Esophagus muscularis mucosa (tissue), 4 donors: ENCODE measurements around the gene DGKD. TPM values are rescaled to one million over a fixed set of nuclear protein-coding genes. Genes with fewer than 3 reads are reported as not detected.

Experiments used
- DNase-seq: peaks from one replicate; pipeline ENCODE4 v3.0.0-alpha.2; 2017; ENCODE audit errors: extremely low spot score
- H3K27ac ChIP-seq, 4 donors: fragments of 200-600 bp; sonication (generic); replicated peaks in 1 of 4; 1 replicate in 3 of 4; 2 replicates in 1 of 4; pipeline ENCODE4 v1.5.1; 2016 to 2019; ENCODE audit warnings: mild to moderate bottlenecking in 1 of 4
- H3K27me3 ChIP-seq, 4 donors: fragments of 200-600 bp; sonication (generic); one replicate each; pipeline versions ENCODE4 v1.5.1 to v1.6.0; 2016 to 2019
- H3K36me3 ChIP-seq, 4 donors: fragments of 200-600 bp; sonication (generic); one replicate each; pipeline ENCODE4 v1.5.1; 2016 to 2019
- H3K4me1 ChIP-seq, 4 donors: fragments of 200-600 bp; sonication (generic); one replicate each; pipeline ENCODE4 v1.5.1; 2016 to 2019
- H3K4me3 ChIP-seq, 4 donors: fragments of 200-600 bp; sonication (generic); 1 replicate in 2 of 4; 2 replicates in 2 of 4; pipeline ENCODE4 v1.5.1; 2016 to 2019; ENCODE audit warnings: mild to moderate bottlenecking in 4 of 4, moderate library complexity in 1 of 4
- H3K9me3 ChIP-seq, 4 donors: fragments of 200-600 bp; sonication (generic); 1 replicate in 3 of 4; 2 replicates in 1 of 4; pipeline ENCODE4 v1.5.1; 2016 to 2019
- CTCF ChIP-seq, 3 experiments: fragments of 200-600 bp in 2 of 3; fragments of 450-650 bp in 1 of 3; sonication (generic) in 2 of 3; IDR thresholded peaks; one replicate each; pipeline ENCODE4 v1.5.1; 2017 to 2019; ENCODE audit warnings: antibody characterized with exemption in 3 of 3, mild to moderate bottlenecking in 2 of 3, moderate library complexity in 1 of 3
- EP300 ChIP-seq: sonication (generic); formaldehyde crosslinking; IDR thresholded peaks from one replicate; pipeline ENCODE4 v1.6.1; 2017; ENCODE audit warnings: antibody characterized with exemption
- POLR2A ChIP-seq: fragments of 450-650 bp; IDR thresholded peaks from one replicate; pipeline ENCODE4 v1.6.1; 2017; ENCODE audit warnings: antibody characterized with exemption, moderate library complexity, mild to moderate bottlenecking, low read depth
- POLR2AphosphoS5 ChIP-seq, 2 donors: sonication (generic); formaldehyde crosslinking; IDR thresholded peaks; one replicate each; pipeline ENCODE4 v1.6.1; 2017; ENCODE audit warnings: antibody characterized with exemption in 2 of 2
- WGBS: methylation state at CpG from one replicate; pipeline ENCODE4 v1.1.5; 2018; 5-methylcytosine and 5-hydroxymethylcytosine counted together
- intact Hi-C: fragments of 100-400 bp; cut with DNase I; formaldehyde crosslinking; loops from one replicate; pipeline ENCODE4 v1.15.1; 2023
- total RNA-seq, 4 donors: library from RNA; depleted of rRNA; stranded (reverse); fragments of >200 nt; gene quantifications; one replicate each; pipeline versions ENCODE4 v1.1.0 to v1.2.1, GENCODE V29; 2016

DGKD gene
- total RNA-seq, 4 donors from 2014 or later, result 11.6 to 16.1 (median 13.3) TPM

DNA sequence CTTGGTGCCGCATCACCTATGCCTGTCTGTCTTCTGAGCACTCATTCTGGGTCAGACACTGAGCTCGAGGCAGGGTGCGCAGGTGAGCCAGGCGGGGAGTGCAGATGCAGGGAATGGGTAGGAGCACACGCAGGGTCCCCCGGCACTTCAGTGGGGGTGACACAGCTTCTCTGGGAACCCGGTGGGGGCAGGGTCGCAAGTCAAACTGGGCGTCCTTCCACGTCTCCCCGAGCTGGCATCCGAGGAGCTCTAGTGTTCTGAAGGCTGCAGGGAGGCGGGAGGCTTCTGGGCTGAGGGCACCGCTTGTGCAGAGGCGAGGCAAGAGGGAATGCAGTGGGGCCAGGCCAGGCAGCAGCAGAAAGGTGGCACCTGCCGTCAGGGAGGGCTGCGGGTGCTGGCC lies 86.0 kb downstream of the DGKD start:
- Histone ChIP-seq H3K4me3 (no peak overlapping the region), H3K36me3 (peaks cover 8 to 91% (median 68%) of the 10 kb centered on the region in 4 donors), H3K4me1 (peaks cover 8 to 16% (median 14%) of the 10 kb centered on the region in 4 donors), H3K27me3 (no peaks in the 10 kb centered on the region), H3K9me3 (no peaks in the 10 kb centered on the region), H3K27ac (no peak overlapping the region)
- TF ChIP-seq POLR2AphosphoS5 (IDR thresholded peaks at IDR 0.05), result no peak
- no peak for TF ChIP-seq EP300
- TF ChIP-seq POLR2A, result no peak
- TF ChIP-seq CTCF (IDR thresholded peaks at IDR 0.05), result no peak
- 97% methylated on average over 15 of the region's 17 CpGs for WGBS
- intact Hi-C loops, result loop anchor here (5.0 kb wide), 2 partner anchors 33 to 188 kb away; partner anchors contain the start of gene ATG16L1
- no peak for DNase-seq

DNA sequence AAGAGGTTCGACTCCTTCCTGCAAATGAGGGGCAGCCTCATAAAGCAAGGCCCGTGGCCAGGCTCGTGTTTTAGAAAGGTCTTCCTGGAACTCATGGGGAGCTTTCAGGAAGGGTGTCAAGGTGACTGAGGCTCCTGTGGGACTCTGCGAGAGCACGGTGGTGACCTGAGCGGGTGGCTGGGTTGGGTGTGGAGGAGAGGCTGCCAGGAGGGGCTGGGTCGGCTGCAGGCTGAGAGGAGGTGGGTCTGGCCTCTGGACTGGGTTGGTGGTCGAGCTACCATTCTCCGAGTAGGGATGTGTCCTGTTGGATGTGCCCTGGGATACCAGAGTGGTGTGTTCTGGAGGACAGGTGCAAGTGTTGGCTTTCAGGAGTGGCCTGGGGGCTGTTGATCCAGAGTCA lies 86.4 kb downstream of the DGKD start:
- no peak overlapping the region for H3K4me3 ChIP-seq
- WGBS, result 86% methylated on average over 6 of the region's 9 CpGs
- no peak for TF ChIP-seq POLR2AphosphoS5 (IDR thresholded peaks at IDR 0.05)
- no peak for TF ChIP-seq EP300
- no peak for TF ChIP-seq CTCF (IDR thresholded peaks at IDR 0.05)
- TF ChIP-seq POLR2A, result no peak
- H3K27ac ChIP-seq, result no peak overlapping the region
- no peak for DNase-seq
- peaks cover 8 to 16% (median 14%) of the 10 kb centered on the region in 4 donors for H3K4me1 ChIP-seq
- intact Hi-C loops, result loop anchor here (5.0 kb wide), 2 partner anchors 33 to 188 kb away; partner anchors contain the start of gene ATG16L1
- no peaks in the 10 kb centered on the region for H3K27me3 ChIP-seq
- peaks cover 8 to 91% (median 68%) of the 10 kb centered on the region in 4 donors for H3K36me3 ChIP-seq
- H3K9me3 ChIP-seq, result no peaks in the 10 kb centered on the region

DNA sequence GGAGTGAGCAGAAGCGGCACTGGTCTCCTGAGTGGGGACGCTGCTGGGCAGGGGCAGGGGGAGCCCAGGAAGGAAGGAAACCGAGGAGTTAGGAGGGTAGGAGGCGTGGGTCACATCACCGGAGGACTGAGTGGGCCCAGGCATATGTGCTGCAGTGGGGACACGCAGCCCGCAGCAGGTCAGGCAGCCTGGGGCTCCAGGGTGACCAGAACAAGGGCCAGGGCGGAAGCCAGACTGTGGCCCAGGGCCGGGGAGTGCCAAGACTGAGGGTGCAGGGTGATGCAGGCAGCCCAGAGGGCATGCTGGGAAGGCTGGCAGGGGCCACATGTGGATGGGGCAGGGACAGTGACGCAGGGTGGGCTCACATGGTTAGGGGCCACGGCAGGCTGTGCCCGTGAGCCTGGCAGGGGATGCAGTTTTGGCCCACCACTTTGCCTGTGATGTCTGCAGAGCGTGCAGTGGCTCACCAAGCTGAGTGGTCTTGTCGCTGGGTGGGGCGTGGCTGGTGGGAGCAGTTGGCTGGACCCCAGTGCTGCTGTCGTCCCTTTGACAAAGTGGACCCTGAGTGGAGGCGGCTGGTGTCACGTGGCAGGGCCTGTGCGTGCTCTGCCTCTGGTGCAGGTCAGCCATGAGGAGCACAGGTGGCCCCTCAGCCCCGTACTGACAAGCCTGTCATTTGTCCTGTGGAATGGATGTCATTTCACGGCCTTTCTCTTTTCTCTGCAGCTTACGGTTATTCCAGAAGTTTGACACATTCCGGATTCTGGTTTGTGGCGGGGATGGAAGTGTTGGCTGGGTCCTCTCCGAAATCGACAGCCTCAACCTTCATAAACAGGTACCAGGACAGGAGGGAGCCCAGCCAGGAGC lies 87.1 kb downstream of the DGKD start:
- no peak for DNase-seq
- H3K4me3 ChIP-seq, result no peak overlapping the region
- WGBS, result 92% methylated on average over 13 of the region's 26 CpGs

DNA sequence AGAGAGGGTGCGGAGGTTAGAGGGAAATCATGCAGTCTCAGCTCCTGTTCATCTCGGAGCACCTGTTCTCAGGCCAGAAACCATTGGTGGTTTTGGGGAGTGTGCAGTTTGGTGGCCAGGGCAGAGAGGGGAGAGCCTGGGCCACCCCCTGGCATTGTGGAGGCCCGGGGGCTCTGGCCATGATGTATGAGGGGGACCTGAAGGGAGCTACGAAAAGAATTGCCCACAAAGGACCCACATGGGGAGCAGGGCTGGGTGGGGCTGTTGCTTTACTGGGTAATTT lies 87.7 kb downstream of the DGKD start:
- TF ChIP-seq POLR2AphosphoS5 (IDR thresholded peaks at IDR 0.05) (no peak), EP300 (no peak), POLR2A (no peak), CTCF (IDR thresholded peaks at IDR 0.05) (no peak)
- DNase-seq, result no peak
- Histone ChIP-seq H3K4me3 (no peak overlapping the region), H3K27me3 (no peaks in the 10 kb centered on the region), H3K9me3 (no peaks in the 10 kb centered on the region), H3K4me1 (peaks cover 7 to 16% (median 11%) of the 10 kb centered on the region in 4 donors), H3K27ac (no peak overlapping the region), H3K36me3 (peaks cover 8 to 91% (median 68%) of the 10 kb centered on the region in 4 donors)
- intact Hi-C loops, result loop anchor here (2.0 to 5.0 kb wide), 3 partner anchors 35 to 190 kb away; partner anchors contain the start of genes ATG16L1 and DGKD
- WGBS, result 91% methylated on average over 4 of the region's 4 CpGs

More for the DNA sequence above, 87.1 kb downstream of the DGKD start:
- H3K27ac ChIP-seq, result no peak overlapping the region
- peaks cover 8 to 16% (median 13%) of the 10 kb centered on the region in 4 donors for H3K4me1 ChIP-seq
- H3K9me3 ChIP-seq, result no peaks in the 10 kb centered on the region
- TF ChIP-seq EP300 (no peak), POLR2A (no peak), POLR2AphosphoS5 (IDR thresholded peaks at IDR 0.05) (no peak), CTCF (IDR thresholded peaks at IDR 0.05) (no peak)
- intact Hi-C loops, result loop anchor here (2.0 to 5.0 kb wide), 3 partner anchors 34 to 189 kb away; partner anchors contain the start of genes ATG16L1 and DGKD
- peaks cover 8 to 91% (median 68%) of the 10 kb centered on the region in 4 donors for H3K36me3 ChIP-seq
- no peaks in the 10 kb centered on the region for H3K27me3 ChIP-seq
